ENCODE results near the gene LIN7C.
"Not testable (repeated sequence)": the region's sequence is repeated elsewhere in the genome, so short reads cannot be mapped to it uniquely, and the experiment has no call there.

The LIN7C gene

GRCh38 chr11:27524155-27524554, 17.6 kb upstream of the LIN7C start:
- H3K4me3 Mint-ChIP-seq: no peak overlapping the region
- no peaks in the 10 kb centered on the region for H3K9me3 Mint-ChIP-seq
- H3K36me3 Mint-ChIP-seq: no peaks in the 10 kb centered on the region
- DNase-seq: no peak
- H3K4me1 Mint-ChIP-seq: no peaks in the 10 kb centered on the region
- no peak overlapping the region for H3K27ac Mint-ChIP-seq
- CTCF ChIA-PET: interaction anchor here (1.3 kb wide), 1 partner anchor 27 kb away, joined by 6 read pairs; no protein-coding TSS in a partner anchor
- H3K27me3 Mint-ChIP-seq: no peaks in the 10 kb centered on the region

GRCh38 chr11:27520226-27520625, 13.7 kb upstream of the LIN7C start:
- Mint-ChIP-seq H3K27ac (no peak overlapping the region), H3K4me3 (no peak overlapping the region), H3K4me1 (no peaks in the 10 kb centered on the region), H3K9me3 (no peaks in the 10 kb centered on the region), H3K27me3 (peaks cover 5% of the 10 kb centered on the region), H3K36me3 (no peaks in the 10 kb centered on the region)
- DNase-seq: no peak
- CTCF ChIA-PET: no interaction called here

- Mint-ChIP-seq H3K4me1 (no peaks in the 10 kb centered on the region), H3K27ac (no peak overlapping the region), H3K4me3 (no peak overlapping the region), H3K9me3 (no peaks in the 10 kb centered on the region), H3K36me3 (no peaks in the 10 kb centered on the region), H3K27me3 (peaks cover 5% of the 10 kb centered on the region)
- CTCF ChIA-PET: no interaction called here
- no peak for DNase-seq
Measured at GRCh38 chr11:27518518-27518917, 11.9 kb upstream of the LIN7C start.

GRCh38 chr11:27517490-27517889, 10.9 kb upstream of the LIN7C start:
- not testable (repeated sequence) for H3K27ac Mint-ChIP-seq

GRCh38 chr11:27514558-27514957, 8.0 kb upstream of the LIN7C start:
- CTCF ChIA-PET: no interaction called here
- Mint-ChIP-seq H3K27me3 (peaks cover 5% of the 10 kb centered on the region), H3K36me3 (no peaks in the 10 kb centered on the region), H3K9me3 (no peaks in the 10 kb centered on the region), H3K27ac (no peak overlapping the region), H3K4me1 (no peaks in the 10 kb centered on the region), H3K4me3 (no peak overlapping the region)
- DNase-seq: no peak

More at GRCh38 chr11:27517490-27517889, 10.9 kb upstream of the LIN7C start:
- H3K36me3 Mint-ChIP-seq, CTCF ChIA-PET, H3K4me1 Mint-ChIP-seq, H3K27me3 Mint-ChIP-seq, DNase-seq, H3K4me3 Mint-ChIP-seq, H3K9me3 Mint-ChIP-seq: not testable (repeated sequence)

GRCh38 chr11:27514076-27514475, 7.5 kb upstream of the LIN7C start:
- peaks cover 5% of the 10 kb centered on the region for H3K27me3 Mint-ChIP-seq
- H3K4me3 Mint-ChIP-seq: no peak overlapping the region
- no peak overlapping the region for H3K27ac Mint-ChIP-seq
- CTCF ChIA-PET: interaction anchor here (1.8 kb wide), 1 partner anchor 16 kb away, joined by 5 read pairs; no protein-coding TSS in a partner anchor
- H3K36me3 Mint-ChIP-seq: no peaks in the 10 kb centered on the region
- no peaks in the 10 kb centered on the region for H3K4me1 Mint-ChIP-seq
- H3K9me3 Mint-ChIP-seq: no peaks in the 10 kb centered on the region
- no peak for DNase-seq

- CTCF ChIA-PET: interaction anchor here (1.8 kb wide), 1 partner anchor 15 kb away, joined by 5 read pairs; no protein-coding TSS in a partner anchor
- no peak overlapping the region for H3K27ac Mint-ChIP-seq
- DNase-seq: no peak
- H3K36me3 Mint-ChIP-seq: peaks cover 2% of the 10 kb centered on the region
- H3K27me3 Mint-ChIP-seq: peaks cover 5% of the 10 kb centered on the region
- H3K4me3 Mint-ChIP-seq: no peak overlapping the region
- H3K9me3 Mint-ChIP-seq: no peaks in the 10 kb centered on the region
- peaks cover 5% of the 10 kb centered on the region for H3K4me1 Mint-ChIP-seq
Measured at GRCh38 chr11:27513389-27513788, 6.8 kb upstream of the LIN7C start.

GRCh38 chr11:27512238-27512637, 5.7 kb upstream of the LIN7C start:
- Mint-ChIP-seq H3K4me3 (no peak overlapping the region), H3K9me3 (no peaks in the 10 kb centered on the region), H3K4me1 (peaks cover 15% of the 10 kb centered on the region), H3K36me3 (peaks cover 4% of the 10 kb centered on the region), H3K27me3 (peaks cover under 1% of the 10 kb centered on the region), H3K27ac (no peak overlapping the region)
- CTCF ChIA-PET: interaction anchor here (1.8 kb wide), 1 partner anchor 14 kb away, joined by 5 read pairs; no protein-coding TSS in a partner anchor
- no peak for DNase-seq

GRCh38 chr11:27509908-27510307, 3.3 kb upstream of the LIN7C start:
- H3K27ac Mint-ChIP-seq: no peak overlapping the region
- CTCF ChIA-PET: no interaction called here
- no peaks in the 10 kb centered on the region for H3K27me3 Mint-ChIP-seq
- no peaks in the 10 kb centered on the region for H3K9me3 Mint-ChIP-seq
- H3K36me3 Mint-ChIP-seq: peaks cover 4% of the 10 kb centered on the region
- H3K4me3 Mint-ChIP-seq: no peak overlapping the region
- peaks cover 26% of the 10 kb centered on the region for H3K4me1 Mint-ChIP-seq
- no peak for DNase-seq

- Mint-ChIP-seq H3K9me3 (no peaks in the 10 kb centered on the region), H3K4me3 (peak overlapping the region; percentile 96), H3K36me3 (peaks cover 9% of the 10 kb centered on the region), H3K4me1 (peaks cover 36% of the 10 kb centered on the region), H3K27me3 (no peaks in the 10 kb centered on the region), H3K27ac (peak overlapping the region; percentile 98)
- CTCF ChIA-PET: interaction anchor here (0.7 kb wide), 2 partner anchors 9 to 305 kb away, joined by 3 to 4 read pairs; no protein-coding TSS in a partner anchor
- no peak for DNase-seq
Measured at GRCh38 chr11:27507557-27508322, 1.2 kb upstream of the LIN7C start.

- H3K27me3 Mint-ChIP-seq: no peaks in the 10 kb centered on the region
- no peak for DNase-seq
- peaks cover 43% of the 10 kb centered on the region for H3K4me1 Mint-ChIP-seq
- peak overlapping the region; percentile 96 for H3K4me3 Mint-ChIP-seq
- peak overlapping the region; percentile 98 for H3K27ac Mint-ChIP-seq
- CTCF ChIA-PET: no interaction called here
- H3K9me3 Mint-ChIP-seq: no peaks in the 10 kb centered on the region
- peaks cover 16% of the 10 kb centered on the region for H3K36me3 Mint-ChIP-seq
Measured at GRCh38 chr11:27505781-27506180, 788 bp downstream of the LIN7C start.

- Mint-ChIP-seq H3K9me3 (no peaks in the 10 kb centered on the region), H3K27me3 (no peaks in the 10 kb centered on the region), H3K36me3 (peaks cover 27% of the 10 kb centered on the region), H3K4me1 (peaks cover 44% of the 10 kb centered on the region), H3K4me3 (peak overlapping the region; percentile 96), H3K27ac (no peak overlapping the region)
- no peak for DNase-seq
- CTCF ChIA-PET: interaction anchor here (1.4 kb wide), 1 partner anchor 18 kb away, joined by 4 read pairs; no protein-coding TSS in a partner anchor
Measured at GRCh38 chr11:27504205-27504604, 2.4 kb downstream of the LIN7C start.

- Mint-ChIP-seq H3K36me3 (peaks cover 32% of the 10 kb centered on the region), H3K4me3 (no peak overlapping the region), H3K4me1 (peaks cover 27% of the 10 kb centered on the region), H3K27ac (no peak overlapping the region), H3K27me3 (no peaks in the 10 kb centered on the region), H3K9me3 (no peaks in the 10 kb centered on the region)
- CTCF ChIA-PET: interaction anchor here (6.6 kb wide), 1 partner anchor 15 kb away, joined by 57 read pairs; no protein-coding TSS in a partner anchor
- no peak for DNase-seq
Measured at GRCh38 chr11:27501100-27501499, 5.5 kb downstream of the LIN7C start.

- Mint-ChIP-seq H3K27me3 (no peaks in the 10 kb centered on the region), H3K4me3 (no peak overlapping the region), H3K27ac (no peak overlapping the region), H3K36me3 (peaks cover 27% of the 10 kb centered on the region), H3K4me1 (peaks cover 9% of the 10 kb centered on the region), H3K9me3 (no peaks in the 10 kb centered on the region)
- no peak for DNase-seq
- CTCF ChIA-PET: interaction anchor here (0.6 to 6.6 kb wide), 7 partner anchors 9 to 314 kb away, joined by 3 to 57 read pairs (median 4); no protein-coding TSS in a partner anchor
Measured at GRCh38 chr11:27497911-27498310, 8.7 kb downstream of the LIN7C start.
